Measurements from ENCODE around the gene EDN2.

- peak; percentile 31 to 84 (median 80) for TF ChIP-seq POLR2AphosphoS5 (IDR thresholded peaks at IDR 0.05)
- peak in 1 of 3 donors; percentile 27 for TF ChIP-seq CTCF (IDR thresholded peaks at IDR 0.05)
- TF ChIP-seq POLR2A (IDR thresholded peaks at IDR 0.05) = no peak
Observed at GRCh38 chr1:41498804-41499203, 14.3 kb upstream of the EDN2 start.

Data from breast epithelium (tissue), 3 donors.